T-helper 9 cell (primary cell): ENCODE data around the gene PHYHD1.

ENCODE experiments used
- DNase-seq: peaks from one replicate; pipeline ENCODE4 v3.0.0-alpha.2; 2020

The PHYHD1 gene

DNA sequence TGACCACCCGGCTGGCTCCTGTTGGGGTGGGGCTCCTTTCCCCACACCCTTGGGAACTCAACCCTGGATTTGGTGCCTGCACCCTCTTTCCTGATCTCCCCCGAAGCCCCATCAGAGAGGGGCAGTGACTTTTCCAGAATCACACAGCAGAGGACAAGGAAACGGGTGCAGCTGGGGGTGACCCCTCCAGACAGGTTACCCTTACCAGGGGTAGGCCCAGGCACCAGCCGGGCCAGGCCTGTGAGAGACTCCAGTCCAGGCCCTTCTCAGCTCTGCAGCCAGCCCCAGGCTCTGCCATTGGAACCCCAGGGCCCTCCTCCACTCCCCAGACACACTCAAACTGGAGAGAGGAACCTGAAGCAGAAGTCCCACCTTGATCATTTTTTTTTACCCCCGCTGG lies 19.0 kb upstream of the PHYHD1 start:
- no peak for DNase-seq

- DNase-seq, result peak; percentile 78
Observed at GRCh38 chr9:128902351-128903078, 18.3 kb upstream of the PHYHD1 start.

DNA sequence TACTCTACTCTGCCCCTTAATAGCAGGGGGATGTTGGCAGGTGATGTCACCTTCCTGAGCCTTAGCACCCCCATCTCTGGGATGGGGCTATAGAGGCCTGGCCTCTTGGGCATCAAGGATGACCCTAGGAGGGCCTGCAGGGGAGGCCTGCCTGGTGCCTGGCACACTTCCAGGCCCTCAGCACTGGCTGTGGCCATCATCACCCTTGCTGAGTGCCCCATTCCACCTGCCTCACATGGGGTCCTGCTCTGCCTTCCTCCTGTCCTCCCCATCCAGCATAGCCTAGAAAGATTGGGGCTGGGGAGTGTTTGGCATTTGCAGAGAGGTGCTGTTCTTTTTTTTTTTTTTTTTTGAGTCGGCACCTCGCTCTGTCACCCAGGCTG lies 17.7 kb upstream of the PHYHD1 start:
- no peak for DNase-seq

- no peak for DNase-seq
Observed at GRCh38 chr9:128903871-128904620, 16.7 kb upstream of the PHYHD1 start.

DNA sequence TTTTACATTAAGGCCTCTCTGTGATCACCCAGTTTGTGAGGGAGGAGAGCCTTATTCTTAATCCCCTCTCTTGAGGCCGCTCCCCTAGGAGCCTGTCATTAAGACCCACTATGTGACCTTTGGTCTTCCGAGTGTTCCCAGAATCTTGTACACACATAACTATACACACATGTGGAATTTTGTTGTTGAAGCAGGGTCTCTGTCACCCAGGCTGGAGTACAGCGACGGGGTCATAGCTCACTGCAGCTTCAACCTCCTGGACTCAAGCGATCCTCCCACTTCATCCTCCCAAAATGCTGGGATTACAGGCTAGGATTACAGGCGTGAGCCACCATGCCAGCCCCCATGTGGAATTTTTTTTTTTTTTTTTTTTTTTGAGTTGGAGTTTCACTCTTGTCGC lies 14.8 kb upstream of the PHYHD1 start:
- DNase-seq, result no peak

GRCh38 chr9:128906741-128907140 lies 14.0 kb upstream of the PHYHD1 start:
- DNase-seq, result no peak

- no peak for DNase-seq
Observed at GRCh38 chr9:128908372-128908771, 12.4 kb upstream of the PHYHD1 start.

- DNase-seq, result no peak
Observed at GRCh38 chr9:128909859-128910258, 10.9 kb upstream of the PHYHD1 start.

- no peak for DNase-seq
Observed at GRCh38 chr9:128910906-128911305, 9.9 kb upstream of the PHYHD1 start.

- DNase-seq, result no peak
Observed at GRCh38 chr9:128911529-128912035, 9.2 kb upstream of the PHYHD1 start.

- no peak for DNase-seq
Observed at GRCh38 chr9:128912270-128912853, 8.4 kb upstream of the PHYHD1 start.

- DNase-seq, result no peak
Observed at GRCh38 chr9:128913048-128913900, 7.5 kb upstream of the PHYHD1 start.

DNA sequence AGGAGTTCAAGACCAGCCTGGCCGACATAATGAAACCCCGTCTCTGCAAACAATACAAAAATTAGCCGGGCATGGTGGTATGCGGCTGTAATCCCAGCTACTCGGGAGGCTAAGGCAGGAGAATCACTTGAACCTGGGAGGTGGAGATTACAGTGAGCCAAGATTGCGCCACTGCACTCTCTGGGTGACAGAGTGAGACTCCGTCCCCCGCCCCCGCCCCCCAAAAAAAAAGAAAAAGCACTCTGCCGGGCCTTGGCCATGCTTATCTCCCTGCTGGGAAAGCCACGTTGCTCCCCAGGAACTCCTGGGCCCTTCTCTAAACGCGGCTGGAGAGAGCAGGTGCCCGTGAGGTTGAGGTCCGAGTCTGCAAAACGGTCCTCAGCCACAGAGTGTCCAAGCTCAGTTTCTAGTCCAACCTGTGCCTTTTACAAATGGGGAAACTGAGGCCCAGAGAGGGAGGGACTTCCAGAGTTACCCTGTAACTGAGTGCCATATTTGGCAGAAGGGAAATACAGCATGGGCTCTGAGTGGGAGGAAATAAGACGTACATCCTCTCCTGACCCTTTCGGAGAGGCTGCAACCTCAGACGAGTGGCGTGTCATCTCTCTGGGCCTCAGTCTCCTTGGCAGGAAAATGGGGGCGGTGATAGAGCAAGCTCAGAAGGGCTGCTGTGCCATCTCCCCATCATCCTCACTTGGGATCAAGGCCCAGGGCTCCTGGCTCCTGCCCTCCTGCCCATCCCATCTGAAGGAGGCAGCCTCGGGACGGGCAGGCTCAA lies 6.6 kb upstream of the PHYHD1 start:
- no peak for DNase-seq

DNA sequence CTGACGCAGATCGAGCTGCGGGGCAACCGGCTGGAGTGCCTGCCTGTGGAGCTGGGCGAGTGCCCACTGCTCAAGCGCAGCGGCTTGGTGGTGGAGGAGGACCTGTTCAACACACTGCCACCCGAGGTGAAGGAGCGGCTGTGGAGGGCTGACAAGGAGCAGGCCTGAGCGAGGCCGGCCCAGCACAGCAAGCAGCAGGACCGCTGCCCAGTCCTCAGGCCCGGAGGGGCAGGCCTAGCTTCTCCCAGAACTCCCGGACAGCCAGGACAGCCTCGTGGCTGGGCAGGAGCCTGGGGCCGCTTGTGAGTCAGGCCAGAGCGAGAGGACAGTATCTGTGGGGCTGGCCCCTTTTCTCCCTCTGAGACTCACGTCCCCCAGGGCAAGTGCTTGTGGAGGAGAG lies 4.6 kb upstream of the PHYHD1 start:
- DNase-seq, result no peak

DNA sequence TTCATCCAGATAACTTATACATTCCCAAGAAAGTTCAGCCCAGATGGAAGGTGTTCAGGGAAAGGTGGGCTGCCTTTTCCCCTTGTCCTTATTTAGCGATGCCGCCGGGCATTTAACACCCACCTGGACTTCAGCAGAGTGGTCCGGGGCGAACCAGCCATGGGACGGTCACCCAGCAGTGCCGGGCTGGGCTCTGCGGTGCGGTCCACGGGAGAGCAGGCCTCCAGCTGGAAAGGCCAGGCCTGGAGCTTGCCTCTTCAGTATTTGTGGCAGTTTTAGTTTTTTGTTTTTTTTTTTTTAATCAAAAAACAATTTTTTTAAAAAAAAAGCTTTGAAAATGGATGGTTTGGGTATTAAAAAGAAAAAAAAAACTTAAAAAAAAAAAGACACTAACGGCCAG lies 4.0 kb upstream of the PHYHD1 start:
- DNase-seq, result no peak

DNA sequence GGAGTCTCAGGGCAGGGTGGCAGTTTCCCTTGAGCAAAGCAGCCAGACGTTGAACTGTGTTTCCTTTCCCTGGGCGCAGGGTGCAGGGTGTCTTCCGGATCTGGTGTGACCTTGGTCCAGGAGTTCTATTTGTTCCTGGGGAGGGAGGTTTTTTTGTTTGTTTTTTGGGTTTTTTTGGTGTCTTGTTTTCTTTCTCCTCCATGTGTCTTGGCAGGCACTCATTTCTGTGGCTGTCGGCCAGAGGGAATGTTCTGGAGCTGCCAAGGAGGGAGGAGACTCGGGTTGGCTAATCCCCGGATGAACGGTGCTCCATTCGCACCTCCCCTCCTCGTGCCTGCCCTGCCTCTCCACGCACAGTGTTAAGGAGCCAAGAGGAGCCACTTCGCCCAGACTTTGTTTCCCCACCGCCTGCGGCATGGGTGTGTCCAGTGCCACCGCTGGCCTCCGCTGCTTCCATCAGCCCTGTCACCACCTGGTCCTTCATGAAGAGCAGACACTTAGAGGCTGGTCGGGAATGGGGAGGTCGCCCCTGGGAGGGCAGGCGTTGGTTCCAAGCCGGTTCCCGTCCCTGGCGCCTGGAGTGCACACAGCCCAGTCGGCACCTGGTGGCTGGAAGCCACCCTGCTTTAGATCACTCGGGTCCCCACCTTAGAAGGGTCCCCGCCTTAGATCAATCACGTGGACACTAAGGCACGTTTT lies 3.5 kb upstream of the PHYHD1 start:
- no peak for DNase-seq

- no peak for DNase-seq
Observed at GRCh38 chr9:128918921-128919320, 1.9 kb upstream of the PHYHD1 start.

DNA sequence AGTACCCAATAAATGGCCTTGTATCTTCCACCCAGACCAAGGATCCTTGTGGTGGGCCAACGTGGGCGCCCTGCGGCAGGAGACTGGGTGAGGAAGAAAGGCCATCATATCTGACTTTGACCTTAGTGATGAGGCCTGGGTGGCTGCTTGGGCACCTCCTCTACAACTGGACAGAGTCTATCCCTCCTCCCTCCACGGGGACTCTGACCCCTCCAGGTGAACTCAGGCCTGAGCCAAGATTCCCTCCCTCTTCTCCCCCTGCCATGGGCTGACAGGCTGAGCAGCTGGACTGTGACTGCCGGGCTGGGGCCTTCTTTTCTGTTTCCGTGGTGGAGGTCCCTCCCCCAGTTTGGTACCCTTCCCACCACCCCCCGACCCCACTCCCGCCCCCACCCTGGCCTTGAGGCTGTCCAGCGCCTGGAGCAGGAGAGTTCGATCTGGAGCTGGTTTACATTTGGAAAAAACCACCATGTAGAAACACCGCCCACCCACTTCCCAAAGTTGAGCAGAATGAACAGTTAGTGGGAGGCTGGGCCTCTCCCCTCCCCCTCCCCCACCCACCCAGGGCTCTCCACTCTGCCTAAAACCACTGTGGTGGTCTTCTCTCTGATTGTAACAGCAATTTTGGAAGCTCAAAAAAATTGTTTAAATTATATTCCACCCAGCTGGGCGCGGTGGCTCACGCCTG lies 1.2 kb upstream of the PHYHD1 start:
- no peak for DNase-seq

DNA sequence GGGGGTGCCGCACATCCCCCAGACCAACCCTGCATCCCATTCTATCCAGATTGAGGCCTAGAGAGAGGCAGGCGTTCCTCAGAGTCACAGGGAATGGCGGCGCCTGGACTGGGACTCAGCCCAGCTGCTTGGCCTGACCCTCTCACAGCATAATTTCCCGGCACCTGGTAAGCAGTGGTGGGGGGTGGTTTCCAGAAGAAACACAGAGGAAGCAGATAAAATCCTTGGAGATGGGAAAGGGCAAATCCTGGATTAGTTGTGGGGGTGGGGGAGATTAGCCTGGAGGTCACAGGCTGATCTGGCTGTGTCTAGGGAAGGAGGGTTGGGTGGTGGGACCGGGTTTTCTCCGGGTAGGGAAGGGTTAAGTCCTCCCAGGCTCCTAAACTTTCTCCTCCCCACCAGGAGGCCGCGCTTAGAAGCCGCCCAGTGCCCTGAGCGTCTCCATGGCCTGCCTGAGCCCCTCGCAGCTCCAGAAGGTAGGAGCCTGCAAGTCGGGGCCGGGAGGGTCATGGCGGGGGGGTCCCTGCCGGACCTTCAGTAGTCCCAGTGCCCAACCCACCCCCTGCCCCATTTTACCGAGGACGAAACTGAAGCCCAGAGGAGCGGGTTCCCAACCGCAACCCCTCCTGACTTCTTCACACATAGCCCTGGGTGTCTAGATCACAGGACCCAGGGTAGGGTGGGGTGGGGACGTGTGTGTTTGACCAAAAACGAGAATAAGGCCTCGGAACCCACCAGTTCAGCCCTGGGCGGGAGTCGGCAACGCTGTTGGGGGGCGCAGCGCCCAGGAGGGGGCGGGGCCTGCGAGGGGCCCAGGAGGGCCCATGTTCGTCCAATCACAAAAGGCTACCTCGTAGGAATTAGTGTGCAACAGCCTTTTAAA lies 1.3 kb downstream of the PHYHD1 start:
- DNase-seq, result no peak

DNA sequence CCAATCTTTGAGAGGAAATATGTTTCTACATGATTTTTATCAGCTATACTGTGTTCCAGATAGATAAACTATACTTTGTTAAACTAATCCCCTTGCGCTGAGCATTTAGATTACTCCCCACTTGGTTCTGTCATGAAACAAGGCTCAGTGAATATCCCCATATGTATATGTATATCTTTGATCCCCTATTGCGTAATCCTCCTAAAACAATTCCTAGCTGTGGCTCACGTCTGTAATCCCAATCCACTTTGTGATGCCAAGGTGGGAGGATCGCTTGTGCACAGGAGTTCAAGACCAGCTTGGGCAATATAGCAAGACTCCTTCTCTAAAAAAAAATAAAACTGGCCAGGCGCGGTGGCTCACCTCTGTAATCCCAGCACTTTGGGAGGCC lies 2.7 kb downstream of the PHYHD1 start:
- DNase-seq, result no peak
